GM23248 (cell line): ENCODE data around the gene HHLA2.

Experiments
- EZH2 ChIP-seq: fragments of 200-600 bp; sonication (generic); IDR thresholded peaks from 2 replicates; pipeline ENCODE4 v1.6.1; 2018; ENCODE audit warnings: antibody characterized with exemption, mild to moderate bottlenecking; ENCODE audit not compliant: insufficient read depth, poor library complexity, severe bottlenecking
- EZH2phosphoT487 ChIP-seq: fragments of 200-600 bp; sonication (generic); IDR thresholded peaks from 2 replicates; pipeline ENCODE4 v1.6.1; 2018; ENCODE audit warnings: antibody characterized with exemption, moderate library complexity, mild to moderate bottlenecking, low read depth; ENCODE audit not compliant: insufficient read depth

DNA sequence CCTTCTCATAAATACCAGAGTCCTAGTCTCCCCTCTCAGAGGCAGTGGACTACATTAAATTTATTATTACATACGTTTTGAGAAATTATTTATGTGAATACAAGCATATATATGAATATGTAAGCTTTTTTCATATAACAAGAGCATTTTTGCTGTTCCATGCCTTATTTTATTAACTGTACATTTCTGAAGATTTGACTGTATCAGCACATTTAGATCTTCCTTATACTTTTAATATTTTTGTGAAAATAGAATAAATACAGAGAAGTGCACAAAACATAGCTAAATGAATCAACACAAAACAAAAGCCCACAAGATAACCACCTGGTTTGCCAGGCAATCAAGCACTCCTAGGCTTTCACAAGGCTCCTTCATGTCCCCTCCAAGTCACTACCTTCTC lies 27.8 kb downstream of the HHLA2 start:
- TF ChIP-seq EZH2phosphoT487 (no peak), EZH2 (no peak)
